Smooth muscle cell (in vitro differentiated cells): ENCODE measurements around the gene NOS1AP. TPM values are rescaled to one million over a fixed set of nuclear protein-coding genes. Genes with fewer than 3 reads are reported as not detected.

Source experiments
- DNase-seq: peaks from one replicate; lab custom pipeline; 2025; ENCODE audit not compliant: unreplicated experiment; lab: John Stamatoyannopoulos, UW
- H2AFZ ChIP-seq: fragments of 200-600 bp; sonication (generic); 2 replicates; pipeline ENCODE4 v1.6.0; 2016; ENCODE audit warnings: antibody characterized with exemption, low read depth, mild to moderate bottlenecking
- H3F3A ChIP-seq: fragments of 200-600 bp; sonication (generic); 2 replicates; pipeline ENCODE4 v1.6.0; 2017; ENCODE audit warnings: antibody characterized with exemption, low read depth
- H3K27ac ChIP-seq: fragments of 200-600 bp; sonication (generic); 2 replicates; pipeline ENCODE4 v1.5.1; 2016; ENCODE audit warnings: low read depth, mild to moderate bottlenecking
- H3K27me3 ChIP-seq: fragments of 200-600 bp; sonication (generic); 2 replicates; pipeline ENCODE4 v1.6.1; 2016; ENCODE audit warnings: low read depth, mild to moderate bottlenecking
- H3K36me3 ChIP-seq: fragments of 200-600 bp; sonication (generic); 2 replicates; pipeline ENCODE4 v1.5.1; 2016; ENCODE audit warnings: low read depth
- H3K4me1 ChIP-seq: fragments of 200-600 bp; sonication (generic); 2 replicates; pipeline ENCODE4 v1.5.1; 2016; ENCODE audit warnings: low read depth
- H3K4me2 ChIP-seq: fragments of 200-600 bp; sonication (generic); 2 replicates; pipeline ENCODE4 v1.6.0; 2016; ENCODE audit warnings: mild to moderate bottlenecking
- H3K4me3 ChIP-seq: fragments of 200-600 bp; sonication (generic); 2 replicates; pipeline ENCODE4 v1.5.1; 2016; ENCODE audit warnings: mild to moderate bottlenecking
- H3K79me2 ChIP-seq: fragments of 200-600 bp; sonication (generic); 2 replicates; pipeline ENCODE4 v1.6.0; 2016; ENCODE audit warnings: low read depth, mild to moderate bottlenecking
- H3K9ac ChIP-seq: fragments of 200-600 bp; sonication (generic); 2 replicates; pipeline ENCODE4 v1.6.0; 2016; ENCODE audit warnings: low read depth
- H3K9me3 ChIP-seq: fragments of 200-600 bp; sonication (generic); replicated peaks from 2 replicates; pipeline ENCODE4 v1.5.1; 2016; ENCODE audit warnings: low read depth
- H4K20me1 ChIP-seq: fragments of 200-600 bp; sonication (generic); 2 replicates; pipeline ENCODE4 v1.6.0; 2016; ENCODE audit warnings: low read depth
- whole genome bisulfite sequencing: methylation state at CpG from one replicate; pipeline ENCODE4 v1.1.7; 2016; ENCODE audit warnings: low lambda C conversion rate; 5-methylcytosine and 5-hydroxymethylcytosine counted together
- polyA plus RNA-seq: library from polyadenylated mRNA; unstranded; fragments of >200 nt; fragmentation: Nextera tagmentation; extraction: Ambion mirVana; gene quantifications from 2 replicates; pipeline ENCODE4 v1.2.1, GENCODE V29; 2016
- total RNA-seq: library from RNA; depleted of rRNA; stranded (reverse); fragments of >200 nt; gene quantifications from 2 replicates; pipeline ENCODE4 v1.2.3, GENCODE V29; 2014
- TF ChIP-seq, protein P1 (sequence below): fragments of 200-600 bp; sonication (generic); IDR thresholded peaks from 2 replicates; pipeline ENCODE4 v1.5.1; 2017; ENCODE audit warnings: borderline replicate concordance, mild to moderate bottlenecking, antibody characterized with exemption; ENCODE audit not compliant: insufficient read depth, poor library complexity, severe bottlenecking

Gene NOS1AP
- total and polyA plus RNA-seq, 2 experiments from 2014 or later = 0.54 to 0.80 TPM

DNA sequence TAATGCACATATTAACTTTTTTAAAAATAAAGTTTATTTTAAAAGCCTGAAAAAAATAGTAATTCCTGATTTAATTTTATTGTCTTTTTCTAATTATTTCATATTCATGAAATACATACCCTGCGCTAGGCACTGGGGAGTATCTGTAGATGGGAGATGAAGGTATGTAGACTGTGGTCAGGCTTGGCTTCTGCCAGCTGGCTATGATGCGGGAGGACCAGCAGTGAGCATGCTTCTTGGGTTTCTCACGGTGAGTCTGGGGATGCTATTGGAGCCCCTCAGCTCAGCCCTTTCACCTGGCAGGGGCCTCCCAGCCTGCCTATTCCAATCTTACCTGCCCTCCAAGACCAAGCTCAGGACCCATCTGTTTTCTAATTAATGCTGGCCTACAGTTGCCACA, 138.4 kb downstream of the NOS1AP start:
- Histone ChIP-seq H3K79me2 (no peaks in the 10 kb centered on the region), H3K36me3 (no peaks in the 10 kb centered on the region), H2AFZ (no peak overlapping the region), H3K9ac (no peak overlapping the region), H4K20me1 (no peaks in the 10 kb centered on the region), H3K4me3 (no peak overlapping the region), H3K27ac (no peak overlapping the region), H3F3A (peaks cover 5% of the 10 kb centered on the region), H3K4me2 (no peak overlapping the region), H3K27me3 (no peaks in the 10 kb centered on the region), H3K9me3 (no peaks in the 10 kb centered on the region), H3K4me1 (peaks cover 13% of the 10 kb centered on the region)
- no peak for DNase-seq
- WGBS = 91% methylated on average over 3 of the region's 3 CpGs
- TF ChIP-seq, protein P1, sequence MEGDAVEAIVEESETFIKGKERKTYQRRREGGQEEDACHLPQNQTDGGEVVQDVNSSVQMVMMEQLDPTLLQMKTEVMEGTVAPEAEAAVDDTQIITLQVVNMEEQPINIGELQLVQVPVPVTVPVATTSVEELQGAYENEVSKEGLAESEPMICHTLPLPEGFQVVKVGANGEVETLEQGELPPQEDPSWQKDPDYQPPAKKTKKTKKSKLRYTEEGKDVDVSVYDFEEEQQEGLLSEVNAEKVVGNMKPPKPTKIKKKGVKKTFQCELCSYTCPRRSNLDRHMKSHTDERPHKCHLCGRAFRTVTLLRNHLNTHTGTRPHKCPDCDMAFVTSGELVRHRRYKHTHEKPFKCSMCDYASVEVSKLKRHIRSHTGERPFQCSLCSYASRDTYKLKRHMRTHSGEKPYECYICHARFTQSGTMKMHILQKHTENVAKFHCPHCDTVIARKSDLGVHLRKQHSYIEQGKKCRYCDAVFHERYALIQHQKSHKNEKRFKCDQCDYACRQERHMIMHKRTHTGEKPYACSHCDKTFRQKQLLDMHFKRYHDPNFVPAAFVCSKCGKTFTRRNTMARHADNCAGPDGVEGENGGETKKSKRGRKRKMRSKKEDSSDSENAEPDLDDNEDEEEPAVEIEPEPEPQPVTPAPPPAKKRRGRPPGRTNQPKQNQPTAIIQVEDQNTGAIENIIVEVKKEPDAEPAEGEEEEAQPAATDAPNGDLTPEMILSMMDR = no peak

DNA sequence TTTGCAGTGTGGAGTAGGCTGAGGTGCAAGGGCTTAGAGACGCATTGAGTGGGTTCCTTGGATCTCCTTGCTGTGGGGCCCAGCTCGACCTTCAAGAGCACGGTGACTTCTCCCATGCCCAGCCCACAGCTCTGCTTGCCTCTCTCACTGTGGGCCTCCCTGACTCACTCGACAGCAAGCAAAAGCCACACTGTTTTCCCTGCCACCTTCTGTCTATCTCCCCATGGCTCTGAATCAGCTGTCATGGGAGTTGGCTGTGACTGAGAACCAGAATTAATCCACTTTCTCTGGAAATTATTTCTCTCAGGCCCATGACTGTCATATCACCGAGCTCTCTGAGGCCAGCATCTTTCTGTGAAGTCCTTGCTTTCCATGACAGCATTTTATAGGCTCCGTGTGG, 140.7 kb downstream of the NOS1AP start:
- Histone ChIP-seq H3K9me3 (no peaks in the 10 kb centered on the region), H3K27me3 (no peaks in the 10 kb centered on the region), H3K4me1 (peaks cover 27% of the 10 kb centered on the region), H3K4me3 (no peak overlapping the region), H3K27ac (no peak overlapping the region), H3F3A (peaks cover 5% of the 10 kb centered on the region), H3K9ac (no peak overlapping the region), H2AFZ (no peak overlapping the region), H3K79me2 (no peaks in the 10 kb centered on the region), H4K20me1 (no peaks in the 10 kb centered on the region), H3K4me2 (peak overlapping the region; percentile 12), H3K36me3 (no peaks in the 10 kb centered on the region)
- TF ChIP-seq, protein P1 = no peak
- 9% methylated on average over 6 of the region's 6 CpGs for WGBS
- DNase-seq = no peak

DNA sequence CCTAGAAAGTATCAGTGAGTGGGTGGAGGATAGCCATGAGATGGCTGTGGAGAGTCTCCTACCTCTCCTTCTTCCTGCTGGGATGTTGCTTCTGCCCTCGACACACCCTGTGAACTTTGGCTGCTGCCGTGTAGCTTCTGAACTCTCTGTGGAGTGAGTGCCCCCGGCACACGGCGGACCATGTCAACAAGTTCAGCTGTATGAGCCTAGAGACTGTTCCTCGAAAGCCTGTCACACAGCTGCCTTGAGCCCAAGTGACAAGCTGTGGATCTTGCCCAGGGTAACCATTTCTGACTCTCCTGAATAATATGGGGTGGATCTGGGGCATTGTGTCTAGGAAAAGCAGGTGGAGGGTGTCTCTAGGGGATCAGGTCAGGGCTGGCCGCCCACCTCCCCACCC, 143.2 kb downstream of the NOS1AP start:
- H3K27ac ChIP-seq = no peak overlapping the region
- no peak overlapping the region for H3K4me3 ChIP-seq
- no peak overlapping the region for H3K9ac ChIP-seq
- no peaks in the 10 kb centered on the region for H4K20me1 ChIP-seq
- TF ChIP-seq, protein P1 = no peak
- no peaks in the 10 kb centered on the region for H3K27me3 ChIP-seq
- H2AFZ ChIP-seq = no peak overlapping the region
- H3F3A ChIP-seq = no peaks in the 10 kb centered on the region
- no peaks in the 10 kb centered on the region for H3K36me3 ChIP-seq
- WGBS = 84% methylated on average over 7 of the region's 7 CpGs
- no peaks in the 10 kb centered on the region for H3K9me3 ChIP-seq
- peak overlapping the region; percentile 33 for H3K4me2 ChIP-seq
- peaks cover 4% of the 10 kb centered on the region for H3K79me2 ChIP-seq
- H3K4me1 ChIP-seq = peaks cover 27% of the 10 kb centered on the region
- DNase-seq = no peak

DNA sequence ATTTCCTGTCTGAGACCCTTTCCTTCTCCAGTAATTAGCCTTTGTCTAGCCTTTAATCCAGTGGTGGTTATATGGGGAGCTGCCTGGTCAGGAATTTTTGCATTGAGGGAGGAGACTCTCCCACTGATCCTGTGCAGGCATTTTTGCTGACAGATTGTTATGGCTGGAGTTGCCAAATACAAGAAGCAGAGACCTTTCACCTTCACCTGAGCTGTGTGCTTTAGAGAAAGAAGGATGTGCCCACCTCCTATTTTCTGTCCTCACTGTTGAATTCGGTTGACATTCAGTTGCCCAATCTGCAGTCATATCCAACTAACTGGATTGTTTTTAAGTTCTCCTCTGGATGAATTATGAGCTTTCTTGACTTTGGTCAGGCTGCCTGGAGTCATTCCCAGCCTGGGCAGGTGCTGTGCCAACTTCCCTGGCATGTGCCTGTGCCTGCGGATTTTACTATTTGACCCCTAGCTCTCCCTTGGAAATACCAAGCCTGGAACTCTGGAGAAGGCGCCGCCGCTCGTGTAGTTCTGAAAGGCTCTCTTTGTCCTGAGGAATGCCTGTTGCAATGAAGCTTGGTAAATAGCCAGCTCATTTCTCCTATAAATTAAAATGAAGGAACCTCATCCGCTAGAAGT, 143.9 kb downstream of the NOS1AP start:
- Histone ChIP-seq H3K36me3 (no peaks in the 10 kb centered on the region), H3K9ac (no peak overlapping the region), H3K27ac (no peak overlapping the region), H3K4me3 (no peak overlapping the region), H3K4me1 (peaks cover 27% of the 10 kb centered on the region), H3K4me2 (peak overlapping the region; percentile 33), H4K20me1 (no peaks in the 10 kb centered on the region), H2AFZ (no peak overlapping the region), H3F3A (no peaks in the 10 kb centered on the region), H3K79me2 (peaks cover 4% of the 10 kb centered on the region), H3K9me3 (no peaks in the 10 kb centered on the region), H3K27me3 (no peaks in the 10 kb centered on the region)
- TF ChIP-seq, protein P1 = no peak
- no peak for DNase-seq
- 80% methylated on average over 7 of the region's 7 CpGs for WGBS
